Testis (tissue), 2 donors: ENCODE measurements around the gene THSD7A.

ENCODE experiments used
- CTCF ChIP-seq, 3 experiments: fragments of 450-650 bp in 2 of 3; fragments of 200-600 bp in 1 of 3; sonication (generic) in 1 of 3; IDR thresholded peaks; one replicate each; pipeline ENCODE4 v1.5.1; 2016 to 2019; ENCODE audit warnings: antibody characterized with exemption in 3 of 3, mild to moderate bottlenecking in 2 of 3, moderate library complexity in 1 of 3
- POLR2A ChIP-seq: fragments of 450-650 bp; IDR thresholded peaks from one replicate; pipeline ENCODE4 v1.6.1; 2017; ENCODE audit warnings: antibody characterized with exemption, mild to moderate bottlenecking, moderate library complexity

GRCh38 chr7:11760372-11760771, 71.6 kb downstream of the THSD7A start:
- TF ChIP-seq CTCF (IDR thresholded peaks at IDR 0.05) (no peak), POLR2A (no peak)
